Measurements from ENCODE around the gene THAP8.

- no peak for TF ChIP-seq CTCF (IDR thresholded peaks at IDR 0.05; ENCODE audit: insufficient read depth, low read depth, low read length)
- TF ChIP-seq EZH2 (IDR thresholded peaks at IDR 0.05; ENCODE audit: insufficient read depth, low read length), result no peak
Measured at GRCh38 chr19:35987571-35987896, 66.6 kb downstream of the THAP8 start.

Measured in astrocyte (in vitro differentiated cells and primary cell).